K562 (cell line): ENCODE measurements around the gene FAM187B. TPM values are rescaled to one million over a fixed set of nuclear protein-coding genes. Genes with fewer than 3 reads are reported as not detected.
A peak's percentile ranks its signal among the peaks of the same experiment; 100 is the strongest.

Experiments
- ATF4 ChIP-seq: fragments of 450-650 bp; formaldehyde crosslinking; IDR thresholded peaks from 2 replicates; pipeline ENCODE4 v1.4.0; 2022; ENCODE audit warnings: mild to moderate bottlenecking, moderate library complexity
- CEBPG ChIP-seq, 3 experiments: fragments of 200-800 bp in 1 of 3; sonication (Bioruptor generic) in 1 of 3; sonication (generic) in 1 of 3; formaldehyde crosslinking in 1 of 3; IDR thresholded peaks in 2 of 3; conservative IDR thresholded peaks in 1 of 3; 2 replicates each; pipeline versions ENCODE4 v1.6.1 to v1.8.0; 2016 to 2022; ENCODE audit warnings: missing compliant biosample characterization in 2 of 3, missing genetic modification characterization in 2 of 3, mild to moderate bottlenecking in 1 of 3, missing genetic modification reagents in 1 of 3
- FIP1L1 ChIP-seq: fragments of 200-400 bp; formaldehyde crosslinking; IDR thresholded peaks from 2 replicates; pipeline ENCODE4 v1.6.1; 2018; ENCODE audit warnings: mild to moderate bottlenecking, low read depth, low read length; ENCODE audit not compliant: poor library complexity, severe bottlenecking
- FOXJ2 ChIP-seq: fragments of 200-800 bp; sonication (Bioruptor generic); IDR thresholded peaks from 2 replicates; pipeline ENCODE4 v1.6.1; 2016; ENCODE audit warnings: missing genetic modification characterization, missing compliant biosample characterization
- IRF1 ChIP-seq: sonication (generic); formaldehyde crosslinking; IDR thresholded peaks from 2 replicates; pipeline ENCODE4 v1.8.0; 2022; ENCODE audit warnings: missing genetic modification reagents, mild to moderate bottlenecking, borderline replicate concordance
- JUN ChIP-seq, 2 experiments: sonication (generic) in 1 of 2; formaldehyde crosslinking in 1 of 2; IDR thresholded peaks; 2 replicates each; pipeline versions ENCODE4 v1.6.1 to v1.8.0; 2012 to 2022; ENCODE audit warnings: borderline replicate concordance in 2 of 2, mild to moderate bottlenecking in 2 of 2, improper control_type of control experiment in 1 of 2, low read depth in 1 of 2, low read length in 1 of 2, missing genetic modification reagents in 1 of 2
- KDM4B ChIP-seq, 2 experiments: fragments of 450-650 bp in 1 of 2; sonication (generic) in 1 of 2; IDR thresholded peaks; 2 replicates each; pipeline ENCODE4 v1.6.1; 2016 to 2017; ENCODE audit warnings: borderline replicate concordance in 2 of 2, antibody characterized with exemption in 1 of 2, low read depth in 1 of 2, mild to moderate bottlenecking in 1 of 2
- MEF2D ChIP-seq: conservative IDR thresholded peaks from 2 replicates; pipeline ENCODE4 v1.6.1; 2016; ENCODE audit warnings: low read depth, missing genetic modification characterization, missing compliant biosample characterization
- PHB ChIP-seq: fragments of 250-450 bp; sonication (Bioruptor Pico); IDR thresholded peaks from 2 replicates; pipeline ENCODE4 v1.5.0; 2021
- RBBP5 ChIP-seq: fragments of 200-600 bp; sonication (generic); IDR thresholded peaks from 2 replicates; pipeline ENCODE4 v1.6.1; 2012; ENCODE audit warnings: borderline replicate concordance, mild to moderate bottlenecking, low read length, control low read depth, inconsistent platforms; ENCODE audit not compliant: insufficient read depth, poor library complexity, severe bottlenecking
- RHOXF2B ChIP-seq: fragments of 250-450 bp; sonication (Bioruptor Pico); conservative IDR thresholded peaks from 2 replicates; pipeline ENCODE4 v1.5.1; 2021
- SIN3A ChIP-seq, 2 experiments: fragments of 150-350 bp in 1 of 2; IDR thresholded peaks; 2 replicates each; pipeline ENCODE4 v1.6.1; 2011 to 2016; ENCODE audit warnings: borderline replicate concordance in 2 of 2, low read depth in 2 of 2, low read length in 2 of 2, mild to moderate bottlenecking in 2 of 2, moderate library complexity in 2 of 2; ENCODE audit not compliant: control insufficient read depth in 1 of 2
- SMAD1 ChIP-seq: fragments of 150-350 bp; IDR thresholded peaks from 2 replicates; pipeline ENCODE4 v1.6.1; 2014; ENCODE audit warnings: low read length, low read depth; ENCODE audit not compliant: partially characterized antibody
- TAF9B ChIP-seq: fragments of 450-650 bp; IDR thresholded peaks from 2 replicates; pipeline ENCODE4 v1.6.1; 2018; ENCODE audit warnings: mild to moderate bottlenecking; ENCODE audit not compliant: partially characterized antibody
- ZBTB5 ChIP-seq: fragments of 450-650 bp; IDR thresholded peaks from 2 replicates; pipeline ENCODE4 v1.6.1; 2017; ENCODE audit warnings: antibody characterized with exemption
- ZNF212 ChIP-seq: fragments of 450-650 bp; formaldehyde crosslinking; IDR thresholded peaks from 2 replicates; pipeline ENCODE4 v1.4.0; 2020; ENCODE audit warnings: mild to moderate bottlenecking
- ZNF354B ChIP-seq: fragments of 250-450 bp; sonication (Bioruptor Pico); IDR thresholded peaks from 2 replicates; pipeline ENCODE4 v1.4.0; 2020
- polyA plus RNA-seq, 8 experiments: library from polyadenylated mRNA; depleted of rRNA in 4 of 8; stranded (reverse) in 5 of 8; unstranded in 3 of 8; fragments of >200 nt; fragmentation: Nextera tagmentation in 2 of 8; fragmentation: Illumina TruSeq in 1 of 8; extraction: Ambion mirVana in 2 of 8; extraction: Trizol in 1 of 8; gene quantifications; 2 replicates each; pipeline versions ENCODE4 v1.2.1 to v1.2.3, GENCODE V29; 2011 to 2014; ENCODE audit warnings: inconsistent platforms in 1 of 8, missing spikeins in 1 of 8
- total RNA-seq, 7 experiments: library from RNA; depleted of rRNA in 6 of 7; stranded (reverse); fragments of >200 nt in 6 of 7; fragmentation: Illumina TruSeq in 2 of 7; extraction: Trizol in 2 of 7; gene quantifications; 2 replicates each; pipeline versions ENCODE4 v1.2.1 to v1.2.3, GENCODE V29; 2011 to 2021; ENCODE audit warnings: low replicate concordance in 1 of 7
- TF ChIP-seq, protein P1 (sequence below): fragments of 450-650 bp; formaldehyde crosslinking; IDR thresholded peaks from 2 replicates; pipeline ENCODE4 v1.4.0; 2020; ENCODE audit warnings: mild to moderate bottlenecking
- TF ChIP-seq, protein P2 (sequence below): fragments of 250-450 bp; sonication (Bioruptor Pico); IDR thresholded peaks from 2 replicates; pipeline ENCODE4 v1.6.1; 2021; ENCODE audit warnings: mild to moderate bottlenecking

The FAM187B gene
- total and polyA plus RNA-seq, 9 of the 15 experiments (the other 6 are each of a cell fraction or from before 2014, with no cell fraction given), result 0.04 to 0.09 TPM; not detected in 7

- no peak for TF ChIP-seq ZBTB5
- no peak for TF ChIP-seq KDM4B (IDR thresholded peaks at IDR 0.05; ENCODE audit: borderline replicate concordance in 2 of 2, low read depth in 1 of 2)
- no peak for TF ChIP-seq TAF9B
- TF ChIP-seq, protein P1, sequence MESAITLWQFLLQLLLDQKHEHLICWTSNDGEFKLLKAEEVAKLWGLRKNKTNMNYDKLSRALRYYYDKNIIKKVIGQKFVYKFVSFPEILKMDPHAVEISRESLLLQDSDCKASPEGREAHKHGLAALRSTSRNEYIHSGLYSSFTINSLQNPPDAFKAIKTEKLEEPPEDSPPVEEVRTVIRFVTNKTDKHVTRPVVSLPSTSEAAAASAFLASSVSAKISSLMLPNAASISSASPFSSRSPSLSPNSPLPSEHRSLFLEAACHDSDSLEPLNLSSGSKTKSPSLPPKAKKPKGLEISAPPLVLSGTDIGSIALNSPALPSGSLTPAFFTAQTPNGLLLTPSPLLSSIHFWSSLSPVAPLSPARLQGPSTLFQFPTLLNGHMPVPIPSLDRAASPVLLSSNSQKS, result no peak
- TF ChIP-seq RBBP5, result peak; percentile 31
- no peak for TF ChIP-seq IRF1 (CRISPR knock-in tag)
- no peak for TF ChIP-seq PHB (CRISPR knock-in tag)
- TF ChIP-seq, protein P2, sequence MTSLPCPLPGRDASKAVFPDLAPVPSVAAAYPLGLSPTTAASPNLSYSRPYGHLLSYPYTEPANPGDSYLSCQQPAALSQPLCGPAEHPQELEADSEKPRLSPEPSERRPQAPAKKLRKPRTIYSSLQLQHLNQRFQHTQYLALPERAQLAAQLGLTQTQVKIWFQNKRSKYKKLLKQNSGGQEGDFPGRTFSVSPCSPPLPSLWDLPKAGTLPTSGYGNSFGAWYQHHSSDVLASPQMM (CRISPR knock-in tag), result no peak
- TF ChIP-seq FOXJ2 (tag), result no peak
- no peak for TF ChIP-seq SMAD1
- TF ChIP-seq CEBPG (CRISPR knock-in tag; IDR thresholded peaks at IDR 0.05), result no peak
- TF ChIP-seq CEBPG (tag; conservative IDR thresholded peaks at IDR 0.05 in 1 of 2, IDR thresholded peaks at IDR 0.05 in 1 of 2), result no peak
- TF ChIP-seq ZNF212 (CRISPR knock-in tag), result no peak
- no peak for TF ChIP-seq MEF2D
- peak; percentile 15 for TF ChIP-seq FIP1L1
- no peak for TF ChIP-seq RHOXF2B (CRISPR knock-in tag)
- no peak for TF ChIP-seq JUN (IDR thresholded peaks at IDR 0.05; ENCODE audit: borderline replicate concordance, low read depth, low read length)
- no peak for TF ChIP-seq JUN (CRISPR knock-in tag; IDR thresholded peaks at IDR 0.05; ENCODE audit: borderline replicate concordance)
- TF ChIP-seq ZNF354B (CRISPR knock-in tag), result no peak
- TF ChIP-seq ATF4, result no peak
- TF ChIP-seq SIN3A (IDR thresholded peaks at IDR 0.05; ENCODE audit: borderline replicate concordance in 2 of 2, control insufficient read depth in 1 of 2, low read depth in 2 of 2, low read length in 2 of 2), result peak in 1 of 2 experiments; percentile 31; a peak in 2 of 4 replicates
These were observed 20.8 kb upstream of the FAM187B start (continued) for GRCh38 chr19:35249146-35249847.
